OCI-LY3 (cell line): ENCODE data around the gene TGFB3.

Source experiments
- H2AFZ ChIP-seq: fragments of 200-600, 300-600 bp; shearing (Covaris generic); 2 replicates; pipeline ENCODE4 v1.6.0; 2014; ENCODE audit warnings: antibody characterized with exemption, low read depth, low read length
- H3K27ac ChIP-seq: fragments of 200-600, 300-600 bp; sonication (generic); 2 replicates; pipeline ENCODE4 v1.5.1; 2014; ENCODE audit warnings: mild to moderate bottlenecking, low read length, moderate library complexity, mixed read lengths
- H3K27me3 ChIP-seq: fragments of 200-600, 300-600 bp; sonication (generic); 2 replicates; pipeline ENCODE4 v1.6.1; 2014; ENCODE audit warnings: low read depth, low read length, mixed read lengths
- H3K36me3 ChIP-seq: fragments of 200-600, 300-600 bp; sonication (generic); replicated peaks from 2 replicates; pipeline ENCODE3; 2014; ENCODE audit warnings: low read depth, low read length, mixed read lengths
- H3K4me1 ChIP-seq: fragments of 300-600, 200-600 bp; sonication (generic); 2 replicates; pipeline ENCODE4 v1.6.1; 2014; ENCODE audit warnings: low read length, mixed read lengths
- H3K4me2 ChIP-seq: fragments of 200-600, 300-600 bp; sonication (generic); 2 replicates; pipeline ENCODE4 v1.6.1; 2014; ENCODE audit warnings: low read length, mixed read lengths
- H3K4me3 ChIP-seq: fragments of 300-600, 200-600 bp; sonication (generic); 2 replicates; pipeline ENCODE4 v1.5.1; 2014; ENCODE audit warnings: antibody characterized with exemption, mild to moderate bottlenecking, low read length, moderate library complexity
- H3K79me2 ChIP-seq: fragments of 300-600, 200-600 bp; shearing (Covaris generic); 2 replicates; pipeline ENCODE4 v1.6.1; 2014; ENCODE audit warnings: mild to moderate bottlenecking, low read length, mixed read lengths
- H3K9ac ChIP-seq: fragments of 300-600, 200-600 bp; shearing (Covaris generic); 2 replicates; pipeline ENCODE4 v1.6.0; 2014; ENCODE audit warnings: mild to moderate bottlenecking, low read length, moderate library complexity
- H3K9me3 ChIP-seq: fragments of 200-600, 300-600 bp; shearing (Covaris generic); 2 replicates; pipeline ENCODE4 v1.6.1; 2014; ENCODE audit warnings: low read length, mixed read lengths; ENCODE audit not compliant: insufficient read depth
- H4K20me1 ChIP-seq: fragments of 200-600, 300-600 bp; sonication (generic); 2 replicates; pipeline ENCODE4 v1.6.1; 2016; ENCODE audit warnings: low read length, mixed read lengths; ENCODE audit not compliant: insufficient read depth
- EZH2phosphoT487 ChIP-seq: fragments of 200-600 bp; shearing (Covaris generic); IDR thresholded peaks from 2 replicates; pipeline ENCODE4 v1.6.1; 2018; ENCODE audit warnings: antibody characterized with exemption, mixed run types, low read depth
- TF ChIP-seq, protein P1 (sequence below): fragments of 200-600, 300-600 bp; sonication (generic); IDR thresholded peaks from 2 replicates; pipeline ENCODE4 v1.5.1; 2014; ENCODE audit warnings: antibody characterized with exemption, low read length, low read depth

TGFB3 gene

DNA sequence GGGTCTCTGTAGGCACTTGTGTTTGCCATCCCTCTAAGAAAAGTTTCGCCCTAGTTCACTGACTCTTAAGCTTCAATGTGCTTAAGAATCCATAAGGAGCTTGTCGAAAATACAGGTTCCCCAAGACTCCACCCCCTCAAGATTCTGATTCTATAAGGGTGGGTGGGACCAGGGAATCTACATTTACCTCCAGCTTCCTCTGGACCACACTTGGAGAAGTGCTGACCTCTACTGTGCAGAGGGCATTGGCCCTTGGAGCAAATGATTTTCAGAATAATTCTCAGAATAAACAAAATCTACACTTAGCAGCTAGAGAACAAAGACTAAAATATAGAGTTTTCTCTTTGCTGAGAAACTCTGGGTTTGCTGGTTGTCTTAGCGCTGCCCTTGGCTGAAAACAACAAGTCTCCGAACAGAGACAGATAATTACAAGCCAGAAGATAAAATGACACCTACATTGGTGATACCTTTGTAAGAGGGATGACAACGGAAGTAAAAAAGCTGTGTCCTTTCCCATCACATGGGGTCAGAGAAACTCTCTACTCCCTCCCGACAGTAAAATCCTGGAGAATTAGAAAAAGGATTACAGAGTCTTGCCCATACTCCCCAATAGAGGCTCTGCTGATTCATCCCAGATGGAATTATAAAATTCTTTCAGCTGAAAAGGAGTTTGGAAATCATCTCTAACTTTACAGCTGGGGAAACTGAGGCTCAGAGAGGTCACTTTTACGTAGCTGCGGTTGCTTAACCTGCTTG lies 4.8 kb downstream of the TGFB3 start:
- no peaks in the 10 kb centered on the region for H3K79me2 ChIP-seq
- H3K4me3 ChIP-seq = no peak overlapping the region
- no peak overlapping the region for H3K9ac ChIP-seq
- no peaks in the 10 kb centered on the region for H3K36me3 ChIP-seq
- no peak overlapping the region for H2AFZ ChIP-seq
- H3K27ac ChIP-seq = no peak overlapping the region
- TF ChIP-seq EZH2phosphoT487 = no peak
- TF ChIP-seq, protein P1, sequence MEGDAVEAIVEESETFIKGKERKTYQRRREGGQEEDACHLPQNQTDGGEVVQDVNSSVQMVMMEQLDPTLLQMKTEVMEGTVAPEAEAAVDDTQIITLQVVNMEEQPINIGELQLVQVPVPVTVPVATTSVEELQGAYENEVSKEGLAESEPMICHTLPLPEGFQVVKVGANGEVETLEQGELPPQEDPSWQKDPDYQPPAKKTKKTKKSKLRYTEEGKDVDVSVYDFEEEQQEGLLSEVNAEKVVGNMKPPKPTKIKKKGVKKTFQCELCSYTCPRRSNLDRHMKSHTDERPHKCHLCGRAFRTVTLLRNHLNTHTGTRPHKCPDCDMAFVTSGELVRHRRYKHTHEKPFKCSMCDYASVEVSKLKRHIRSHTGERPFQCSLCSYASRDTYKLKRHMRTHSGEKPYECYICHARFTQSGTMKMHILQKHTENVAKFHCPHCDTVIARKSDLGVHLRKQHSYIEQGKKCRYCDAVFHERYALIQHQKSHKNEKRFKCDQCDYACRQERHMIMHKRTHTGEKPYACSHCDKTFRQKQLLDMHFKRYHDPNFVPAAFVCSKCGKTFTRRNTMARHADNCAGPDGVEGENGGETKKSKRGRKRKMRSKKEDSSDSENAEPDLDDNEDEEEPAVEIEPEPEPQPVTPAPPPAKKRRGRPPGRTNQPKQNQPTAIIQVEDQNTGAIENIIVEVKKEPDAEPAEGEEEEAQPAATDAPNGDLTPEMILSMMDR = peak; percentile 10; the same call in 1 of the 2 replicates
- H3K4me1 ChIP-seq = peaks cover 5% of the 10 kb centered on the region; the same call in 1 of the 2 replicates
- no peak overlapping the region for H3K4me2 ChIP-seq
- no peaks in the 10 kb centered on the region for H3K27me3 ChIP-seq
- no peaks in the 10 kb centered on the region for H3K9me3 ChIP-seq
- H4K20me1 ChIP-seq = no peaks in the 10 kb centered on the region

DNA sequence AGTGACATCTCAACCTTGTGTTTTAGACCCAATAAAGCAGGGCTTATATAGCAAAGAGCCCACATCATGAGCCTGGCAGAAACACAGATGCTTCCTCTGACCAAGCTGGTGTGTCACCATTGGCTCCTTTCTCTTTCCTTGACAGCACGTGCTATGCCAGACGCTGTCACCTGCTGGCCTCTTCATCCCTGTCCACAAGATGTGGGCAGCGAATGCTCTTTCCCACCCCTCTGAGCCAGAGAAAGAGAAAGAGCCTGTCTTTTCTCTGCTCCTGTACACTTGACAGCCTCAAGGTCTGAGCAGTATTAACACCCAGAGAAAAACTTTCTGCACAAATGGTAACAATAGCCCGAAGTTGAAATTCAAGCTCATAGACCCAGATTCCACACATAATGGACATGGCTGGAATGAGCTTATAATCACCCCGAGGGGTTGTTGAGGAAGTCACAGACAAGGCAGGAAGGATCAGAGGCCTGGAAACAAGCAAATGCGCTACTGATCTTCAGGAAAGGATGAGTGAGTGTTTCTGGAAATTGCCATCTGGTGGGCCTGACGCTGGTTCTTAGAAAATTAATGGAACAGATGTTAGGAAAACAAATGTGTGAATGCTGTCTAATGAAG lies 8.9 kb downstream of the TGFB3 start:
- Histone ChIP-seq H3K4me1 (no peaks in the 10 kb centered on the region), H3K27me3 (no peaks in the 10 kb centered on the region), H3K9ac (no peak overlapping the region), H3K27ac (no peak overlapping the region), H4K20me1 (no peaks in the 10 kb centered on the region), H3K79me2 (no peaks in the 10 kb centered on the region), H2AFZ (no peak overlapping the region), H3K9me3 (no peaks in the 10 kb centered on the region), H3K4me3 (no peak overlapping the region), H3K36me3 (no peaks in the 10 kb centered on the region), H3K4me2 (no peak overlapping the region)
- no peak for TF ChIP-seq EZH2phosphoT487
- TF ChIP-seq, protein P1 = no peak

DNA sequence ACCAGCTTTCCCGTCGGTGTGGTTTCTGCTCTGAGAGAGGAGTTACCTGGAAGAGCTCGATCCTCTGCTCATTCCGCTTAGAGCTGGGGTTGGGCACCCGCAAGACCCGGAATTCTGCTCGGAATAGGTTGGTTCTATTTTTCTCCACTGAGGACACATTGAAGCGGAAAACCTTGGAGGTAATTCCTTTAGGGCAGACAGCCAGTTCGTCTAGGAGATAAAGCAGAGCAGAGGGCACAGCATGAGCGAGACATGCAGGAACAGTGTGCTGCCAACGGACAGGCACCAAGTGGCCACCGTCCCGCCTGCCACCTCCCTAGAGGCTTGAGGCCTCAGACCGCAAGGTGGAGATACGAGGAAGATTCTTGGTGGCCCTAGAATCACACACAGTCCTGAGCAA lies 10.3 kb downstream of the TGFB3 start:
- H3K36me3 ChIP-seq = no peaks in the 10 kb centered on the region
- no peak overlapping the region for H2AFZ ChIP-seq
- no peaks in the 10 kb centered on the region for H3K9me3 ChIP-seq
- no peak overlapping the region for H3K27ac ChIP-seq
- H3K27me3 ChIP-seq = no peaks in the 10 kb centered on the region
- H3K4me1 ChIP-seq = no peaks in the 10 kb centered on the region
- no peaks in the 10 kb centered on the region for H4K20me1 ChIP-seq
- H3K4me2 ChIP-seq = no peak overlapping the region
- H3K4me3 ChIP-seq = no peak overlapping the region
- TF ChIP-seq, protein P1 = no peak
- no peak for TF ChIP-seq EZH2phosphoT487
- H3K9ac ChIP-seq = no peak overlapping the region
- no peaks in the 10 kb centered on the region for H3K79me2 ChIP-seq

DNA sequence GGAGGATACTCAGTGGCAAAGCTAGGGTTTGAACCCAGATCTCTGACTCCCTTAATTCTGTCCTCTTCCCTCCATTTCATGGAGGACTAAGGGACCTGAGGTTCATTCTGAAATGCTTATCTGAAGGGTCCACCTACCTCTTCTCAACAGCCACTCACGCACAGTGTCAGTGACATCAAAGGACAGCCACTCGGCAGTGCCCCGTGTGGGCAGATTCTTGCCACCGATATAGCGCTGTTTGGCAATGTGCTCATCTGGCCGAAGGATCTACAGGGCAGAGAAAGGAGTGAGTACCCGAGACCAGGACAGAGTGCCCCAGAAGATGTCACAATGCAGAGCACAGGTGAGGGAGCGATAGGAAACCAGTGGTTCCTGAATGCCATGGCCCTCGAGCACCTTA lies 10.8 kb downstream of the TGFB3 start:
- Histone ChIP-seq H3K27me3 (no peaks in the 10 kb centered on the region), H3K79me2 (no peaks in the 10 kb centered on the region), H3K4me3 (no peak overlapping the region), H3K27ac (no peak overlapping the region), H3K9me3 (no peaks in the 10 kb centered on the region), H3K4me1 (no peaks in the 10 kb centered on the region), H4K20me1 (no peaks in the 10 kb centered on the region), H3K36me3 (no peaks in the 10 kb centered on the region), H2AFZ (no peak overlapping the region), H3K9ac (no peak overlapping the region), H3K4me2 (no peak overlapping the region)
- TF ChIP-seq EZH2phosphoT487 = no peak
- TF ChIP-seq, protein P1 = no peak
